Stimulated activated naive CD8-positive, alpha-beta T cell treated with anti-CD3 and anti-CD28 coated beads, Interleukin-15, Interleukin-2, amounts not matched to agents 100 U/mL and 50 U/mL, for 24 hours (primary cell): ENCODE results near the gene KRT76.
"Not testable (repeated sequence)": the region's sequence is repeated elsewhere in the genome, so short reads cannot be mapped to it uniquely, and the experiment has no call there.

Experiments used
- ATAC-seq: fragments of 150-1000 bp; cut with Tn5 transposase; one replicate; pipeline ENCODE4 v1.10.0; 2021
- DNase-seq: peaks from one replicate; pipeline ENCODE4 v3.0.0; 2021

The KRT76 gene

GRCh38 chr12:52781399-52782082 lies 4.4 kb upstream of the KRT76 start:
- ATAC-seq = no peak
- DNase-seq = no peak

- no peak for DNase-seq
- no peak for ATAC-seq
These were observed 2.8 kb upstream of the KRT76 start for GRCh38 chr12:52779914-52780313.

GRCh38 chr12:52778833-52779232 lies 1.7 kb upstream of the KRT76 start:
- no peak for ATAC-seq
- no peak for DNase-seq

GRCh38 chr12:52777566-52777965 lies 421 bp upstream of the KRT76 start:
- no peak for ATAC-seq
- no peak for DNase-seq

- ATAC-seq = no peak
- no peak for DNase-seq
These were observed 710 bp downstream of the KRT76 start for GRCh38 chr12:52776435-52776834.

GRCh38 chr12:52774629-52775250 lies 2.4 kb downstream of the KRT76 start:
- ATAC-seq (no peak), DNase-seq (no peak)

GRCh38 chr12:52772772-52773171 lies 4.4 kb downstream of the KRT76 start:
- no peak for DNase-seq
- no peak for ATAC-seq

GRCh38 chr12:52772188-52772587 lies 5.0 kb downstream of the KRT76 start:
- ATAC-seq = no peak
- no peak for DNase-seq

- DNase-seq (no peak), ATAC-seq (no peak)
These were observed 5.6 kb downstream of the KRT76 start for GRCh38 chr12:52771505-52771904.

GRCh38 chr12:52771088-52771487 lies 6.1 kb downstream of the KRT76 start:
- no peak for DNase-seq
- no peak for ATAC-seq

GRCh38 chr12:52769946-52770345 lies 7.2 kb downstream of the KRT76 start:
- no peak for ATAC-seq
- DNase-seq = no peak

- DNase-seq = no peak
- ATAC-seq = no peak
These were observed 7.8 kb downstream of the KRT76 start for GRCh38 chr12:52769354-52769753.

GRCh38 chr12:52768479-52769200 lies 8.5 kb downstream of the KRT76 start:
- DNase-seq (no peak), ATAC-seq (no peak)

- DNase-seq = no peak
- ATAC-seq = no peak
These were observed 9.7 kb downstream of the KRT76 start for GRCh38 chr12:52767427-52767826.

- no peak for ATAC-seq
- no peak for DNase-seq
These were observed 10.1 kb downstream of the KRT76 start for GRCh38 chr12:52767020-52767379.

- no peak for ATAC-seq
- no peak for DNase-seq
These were observed 10.7 kb downstream of the KRT76 start for GRCh38 chr12:52766351-52767019.

GRCh38 chr12:52765702-52766101 lies 11.4 kb downstream of the KRT76 start:
- no peak for ATAC-seq
- DNase-seq = no peak

- no peak for ATAC-seq
- DNase-seq = no peak
These were observed 13.2 kb downstream of the KRT76 start for GRCh38 chr12:52763991-52764390.

- ATAC-seq (no peak), DNase-seq (no peak)
These were observed 14.0 kb downstream of the KRT76 start for GRCh38 chr12:52763036-52763659.

GRCh38 chr12:52761802-52762201 lies 15.3 kb downstream of the KRT76 start:
- no peak for DNase-seq
- no peak for ATAC-seq

- not testable (repeated sequence) for ATAC-seq, DNase-seq
These were observed 15.9 kb downstream of the KRT76 start for GRCh38 chr12:52761218-52761617.

- ATAC-seq (no peak), DNase-seq (no peak)
These were observed 16.5 kb downstream of the KRT76 start for GRCh38 chr12:52760623-52761022.

- no peak for DNase-seq
- ATAC-seq = no peak
These were observed 17.4 kb downstream of the KRT76 start for GRCh38 chr12:52759695-52760094.
